HCT116 (cell line): ENCODE results near the gene EMC1.

Experiments
- ATF3 ChIP-seq: IDR thresholded peaks from 2 replicates; pipeline ENCODE4 v1.6.1; 2012
- CEBPB ChIP-seq: IDR thresholded peaks from 2 replicates; pipeline ENCODE4 v1.6.1; 2012; ENCODE audit warnings: low read depth
- EGR1 ChIP-seq: IDR thresholded peaks from 2 replicates; pipeline ENCODE4 v1.6.1; 2012; ENCODE audit warnings: low read depth
- EZH2 ChIP-seq: fragments of 200-600 bp; sonication (generic); IDR thresholded peaks from 2 replicates; pipeline ENCODE4 v1.6.1; 2017; ENCODE audit warnings: antibody characterized with exemption, mixed run types
- EZH2phosphoT487 ChIP-seq: fragments of 200-600 bp; IDR thresholded peaks from 2 replicates; pipeline ENCODE4 v1.6.1; 2018; ENCODE audit warnings: antibody characterized with exemption, borderline replicate concordance
- FOSL1 ChIP-seq: IDR thresholded peaks from 2 replicates; pipeline ENCODE4 v1.6.1; 2012; ENCODE audit warnings: low read depth
- POLR2A ChIP-seq: IDR thresholded peaks from 2 replicates; pipeline ENCODE4 v1.7.0; 2011; ENCODE audit warnings: borderline replicate concordance; ENCODE audit not compliant: insufficient read depth, insufficient read length; ENCODE audit errors: extremely low read depth
- RAD21 ChIP-seq: IDR thresholded peaks from 2 replicates; pipeline ENCODE4 v1.6.1; 2012; ENCODE audit warnings: low read depth, mild to moderate bottlenecking
- SIN3A ChIP-seq: IDR thresholded peaks from 2 replicates; pipeline ENCODE4 v1.6.1; 2012; ENCODE audit warnings: low read depth
- SRF ChIP-seq: IDR thresholded peaks from 2 replicates; pipeline ENCODE4 v1.6.1; 2012; ENCODE audit warnings: low read depth
- YY1 ChIP-seq: IDR thresholded peaks from 2 replicates; pipeline ENCODE4 v1.6.1; 2011; ENCODE audit warnings: low read length, low read depth, moderate library complexity, mild to moderate bottlenecking; ENCODE audit not compliant: insufficient replicate concordance; ENCODE audit errors: extremely low read depth
- ZFX ChIP-seq: fragments of 450-650 bp; IDR thresholded peaks from 2 replicates; pipeline ENCODE4 v1.6.1; 2017
- TF ChIP-seq, protein P1 (sequence below), 3 experiments: fragments of 200-600 bp in 1 of 3; sonication (generic) in 1 of 3; IDR thresholded peaks in 2 of 3; conservative IDR thresholded peaks in 1 of 3; 2 replicates each; pipeline ENCODE4 v1.5.1; 2012 to 2017; ENCODE audit warnings: low read depth in 2 of 3, low read length in 2 of 3, antibody characterized with exemption in 1 of 3, borderline replicate concordance in 1 of 3, control low read depth in 1 of 3, mild to moderate bottlenecking in 1 of 3, mixed read lengths in 1 of 3, mixed run types in 1 of 3, moderate library complexity in 1 of 3; ENCODE audit not compliant: insufficient read depth in 1 of 3

DNA sequence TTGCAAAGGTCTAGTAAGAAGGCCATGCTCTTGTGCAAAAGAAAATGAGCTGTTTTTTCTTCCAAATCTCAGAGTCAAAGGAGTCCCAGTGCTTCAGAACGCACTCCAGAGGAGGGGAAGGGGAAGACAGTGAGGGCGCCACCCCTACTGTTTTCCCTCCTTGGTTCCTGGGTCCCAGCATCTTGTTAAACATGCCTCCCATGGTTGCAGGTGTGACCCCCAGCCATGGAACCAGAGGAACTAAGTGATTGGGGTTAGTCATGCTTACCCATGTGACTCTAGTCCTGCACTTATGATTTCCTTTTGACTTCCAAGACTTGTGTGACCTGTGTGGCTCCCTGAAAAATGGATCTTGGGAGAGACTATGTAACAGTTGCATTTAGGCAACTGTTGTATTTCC, 43.3 kb upstream of the EMC1 start:
- TF ChIP-seq RAD21 (no peak), EZH2 (no peak), POLR2A (no peak), SIN3A (no peak), FOSL1 (no peak), EZH2phosphoT487 (no peak), CEBPB (no peak), YY1 (no peak), ATF3 (no peak), ZFX (no peak), SRF (no peak), EGR1 (no peak)
- TF ChIP-seq, protein P1, sequence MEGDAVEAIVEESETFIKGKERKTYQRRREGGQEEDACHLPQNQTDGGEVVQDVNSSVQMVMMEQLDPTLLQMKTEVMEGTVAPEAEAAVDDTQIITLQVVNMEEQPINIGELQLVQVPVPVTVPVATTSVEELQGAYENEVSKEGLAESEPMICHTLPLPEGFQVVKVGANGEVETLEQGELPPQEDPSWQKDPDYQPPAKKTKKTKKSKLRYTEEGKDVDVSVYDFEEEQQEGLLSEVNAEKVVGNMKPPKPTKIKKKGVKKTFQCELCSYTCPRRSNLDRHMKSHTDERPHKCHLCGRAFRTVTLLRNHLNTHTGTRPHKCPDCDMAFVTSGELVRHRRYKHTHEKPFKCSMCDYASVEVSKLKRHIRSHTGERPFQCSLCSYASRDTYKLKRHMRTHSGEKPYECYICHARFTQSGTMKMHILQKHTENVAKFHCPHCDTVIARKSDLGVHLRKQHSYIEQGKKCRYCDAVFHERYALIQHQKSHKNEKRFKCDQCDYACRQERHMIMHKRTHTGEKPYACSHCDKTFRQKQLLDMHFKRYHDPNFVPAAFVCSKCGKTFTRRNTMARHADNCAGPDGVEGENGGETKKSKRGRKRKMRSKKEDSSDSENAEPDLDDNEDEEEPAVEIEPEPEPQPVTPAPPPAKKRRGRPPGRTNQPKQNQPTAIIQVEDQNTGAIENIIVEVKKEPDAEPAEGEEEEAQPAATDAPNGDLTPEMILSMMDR (IDR thresholded peaks at IDR 0.05 in 2 of 3, conservative IDR thresholded peaks at IDR 0.05 in 1 of 3; ENCODE audit: borderline replicate concordance in 1 of 3, insufficient read depth in 1 of 3, low read depth in 2 of 3, low read length in 2 of 3), result no peak
